Psoas muscle (tissue), 8 donors: ENCODE data around the gene TMEM256. TPM values are rescaled to one million over a fixed set of nuclear protein-coding genes. Genes with fewer than 3 reads are reported as not detected.

Experiments used
- ATAC-seq, 4 donors: fragments of 200-7000 bp; cut with Tn5 transposase; one replicate each; pipeline ENCODE4 v1.9.1; 2020; ENCODE audit warnings: moderate library complexity in 3 of 4, mild to moderate bottlenecking in 2 of 4
- DNase-seq, 2 donors: peaks; one replicate each; pipeline ENCODE4 v3.0.0-alpha.2; 2020
- H3K27ac ChIP-seq: fragments of 200-600 bp; one replicate; pipeline ENCODE4 v1.8.0; 2022
- H3K27me3 ChIP-seq, 3 donors: fragments of 200-600 bp in 1 of 3; one replicate each; pipeline versions ENCODE4 v1.6.1 to v1.8.0; 2013 to 2022; ENCODE audit warnings: low read length in 2 of 3, mild to moderate bottlenecking in 2 of 3, moderate library complexity in 1 of 3; ENCODE audit not compliant: insufficient read depth in 3 of 3
- H3K36me3 ChIP-seq, 2 donors: fragments of 200-600 bp in 1 of 2; one replicate each; pipeline versions ENCODE4 v1.6.1 to v1.8.0; 2013 to 2022; ENCODE audit warnings: low read depth in 1 of 2, mild to moderate bottlenecking in 1 of 2, moderate library complexity in 1 of 2; ENCODE audit not compliant: insufficient read depth in 1 of 2
- H3K4me1 ChIP-seq: fragments of 200-600 bp; one replicate; pipeline ENCODE4 v1.8.0; 2022
- H3K4me3 ChIP-seq: fragments of 200-600 bp; one replicate; pipeline ENCODE4 v1.8.0; 2022; ENCODE audit warnings: mild to moderate bottlenecking
- H3K9me3 ChIP-seq: fragments of 200-600 bp; one replicate; pipeline ENCODE4 v1.8.0; 2022
- WGBS, 3 donors: extraction: QIAGEN DNeasy Blood & Tissue Kit; methylation state at CpG; one replicate each; pipeline versions ENCODE4 v1.1.6 to v1.1.7; 2013; 5-methylcytosine and 5-hydroxymethylcytosine counted together
- intact Hi-C, 2 donors: fragments of 100-400 bp; cut with DNase I; formaldehyde crosslinking; loops; one replicate each; pipeline versions ENCODE4 v1.11.0 to v1.14.2; 2022
- polyA plus RNA-seq, 3 donors: library from polyadenylated mRNA; stranded (reverse); fragments of 200-250 nt; gene quantifications; one replicate each; pipeline ENCODE4 v1.2.3, GENCODE V29; 2013
- total RNA-seq, 4 donors: library from RNA; stranded (reverse); fragmentation: NEBNext Ultra II Directional in 2 of 4; extraction: Animal tissue kit (Norgen Biotek cat#: 25700) in 2 of 4; gene quantifications; one replicate each; pipeline versions ENCODE4 v1.2.1 to v1.2.4, GENCODE V29; 2021 to 2023
- TF ChIP-seq, protein P1 (sequence below): fragments of 200-600 bp; IDR thresholded peaks from one replicate; pipeline ENCODE4 v1.8.0; 2022; ENCODE audit warnings: antibody characterized with exemption
- donor health status: healthy with polysubstance abuse.
- donor health status: DM: no; HTN: no; CAD: no; lungs with moderate emphysema.
- donor health status: Bipolar disorder and iron deficiency.
- donor health status: healthy.
- donor health status: DM: yes; HTN: yes; CAD: no.
- donor health status: DM: no; HTN: no; CAD: no.
- donor health status: DM: no; HTN: no; CAD: no.
- donor health status: DM: yes; HTN: yes; CAD: no.

TMEM256 gene
- total and polyA plus RNA-seq, 7 donors: 47.1 to 80.4 (median 62.4) TPM

- no peak overlapping the region for H3K27ac ChIP-seq
- peaks cover 10% of the 10 kb centered on the region for H3K4me1 ChIP-seq
- H3K36me3 ChIP-seq: no peaks in the 10 kb centered on the region
- DNase-seq (no peak), ATAC-seq (no peak)
- H3K9me3 ChIP-seq: no peaks in the 10 kb centered on the region
- TF ChIP-seq, protein P1, sequence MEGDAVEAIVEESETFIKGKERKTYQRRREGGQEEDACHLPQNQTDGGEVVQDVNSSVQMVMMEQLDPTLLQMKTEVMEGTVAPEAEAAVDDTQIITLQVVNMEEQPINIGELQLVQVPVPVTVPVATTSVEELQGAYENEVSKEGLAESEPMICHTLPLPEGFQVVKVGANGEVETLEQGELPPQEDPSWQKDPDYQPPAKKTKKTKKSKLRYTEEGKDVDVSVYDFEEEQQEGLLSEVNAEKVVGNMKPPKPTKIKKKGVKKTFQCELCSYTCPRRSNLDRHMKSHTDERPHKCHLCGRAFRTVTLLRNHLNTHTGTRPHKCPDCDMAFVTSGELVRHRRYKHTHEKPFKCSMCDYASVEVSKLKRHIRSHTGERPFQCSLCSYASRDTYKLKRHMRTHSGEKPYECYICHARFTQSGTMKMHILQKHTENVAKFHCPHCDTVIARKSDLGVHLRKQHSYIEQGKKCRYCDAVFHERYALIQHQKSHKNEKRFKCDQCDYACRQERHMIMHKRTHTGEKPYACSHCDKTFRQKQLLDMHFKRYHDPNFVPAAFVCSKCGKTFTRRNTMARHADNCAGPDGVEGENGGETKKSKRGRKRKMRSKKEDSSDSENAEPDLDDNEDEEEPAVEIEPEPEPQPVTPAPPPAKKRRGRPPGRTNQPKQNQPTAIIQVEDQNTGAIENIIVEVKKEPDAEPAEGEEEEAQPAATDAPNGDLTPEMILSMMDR: no peak
- H3K27me3 ChIP-seq: no peaks in the 10 kb centered on the region
- 86 to 88% (median 88%) methylated on average over 1 of the region's 1 CpG for WGBS, 3 donors
- intact Hi-C loops: loop anchor here (5.0 to 10.0 kb wide), 2 partner anchors 64 to 254 kb away; partner anchors contain the start of genes TP53 (in 1 of the 2) and WRAP53 (in 1 of the 2)
- no peak overlapping the region for H3K4me3 ChIP-seq
Measured at GRCh38 chr17:7431231-7431630, 27.3 kb upstream of the TMEM256 start.

GRCh38 chr17:7429722-7430121 lies 25.8 kb upstream of the TMEM256 start:
- Histone ChIP-seq H3K27me3 (no peaks in the 10 kb centered on the region), H3K27ac (no peak overlapping the region), H3K4me1 (no peaks in the 10 kb centered on the region), H3K36me3 (no peaks in the 10 kb centered on the region), H3K9me3 (no peaks in the 10 kb centered on the region), H3K4me3 (no peak overlapping the region)
- WGBS, 3 donors: 89 to 92% (median 90%) methylated on average over 9 to 10 of the region's 10 CpGs
- TF ChIP-seq, protein P1: no peak
- DNase-seq (no peak), ATAC-seq (no peak)
- intact Hi-C loops: loop anchor here (5.0 to 10.0 kb wide), 2 partner anchors 62 to 255 kb away; partner anchors contain the start of genes TP53 (in 1 of the 2) and WRAP53 (in 1 of the 2)

DNA sequence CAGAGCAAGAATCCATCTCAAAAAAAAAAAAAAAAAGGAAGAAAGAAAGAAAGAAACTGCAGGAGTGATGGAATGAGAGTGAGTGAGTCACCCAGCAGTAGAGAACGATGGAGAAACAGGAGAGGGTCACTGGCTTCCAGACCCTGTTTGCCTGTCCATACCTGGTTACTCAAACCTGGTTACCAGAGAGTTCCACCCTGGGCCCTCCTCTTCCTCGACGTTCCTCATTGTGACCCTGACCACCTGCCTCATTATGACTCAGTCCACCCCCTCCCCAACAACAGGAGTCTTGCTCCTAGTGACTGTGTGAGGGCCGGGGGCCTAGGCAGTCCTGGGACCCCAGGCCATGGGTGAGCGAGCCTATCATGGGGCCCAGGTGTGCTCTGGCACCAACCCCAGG lies 24.7 kb upstream of the TMEM256 start, which contains the start of gene SPEM3:
SPEM3 (plus strand) TSS at position 301 of the 400 bp plus-strand sequence; CDS start at position 347, 46 bp downstream.
- intact Hi-C loops: no loop called here
- no peak within 1 kb of the TSS for H3K4me3 ChIP-seq
- TF ChIP-seq, protein P1: no peak
- WGBS, 3 donors: 60 to 81% (median 65%) methylated on average over 5 of the region's 5 CpGs
- H3K27me3 ChIP-seq: no peaks in the 10 kb centered on the region
- no peak for DNase-seq
- no peak within 1 kb of the TSS for H3K27ac ChIP-seq
- no peak for ATAC-seq
- H3K9me3 ChIP-seq: no peaks in the 10 kb centered on the region
- H3K36me3 ChIP-seq: no peaks in the 10 kb centered on the region
- H3K4me1 ChIP-seq: no peaks in the 10 kb centered on the region

- intact Hi-C loops: no loop called here
- Histone ChIP-seq H3K27ac (no peak overlapping the region), H3K4me1 (no peaks in the 10 kb centered on the region), H3K36me3 (no peaks in the 10 kb centered on the region), H3K27me3 (no peaks in the 10 kb centered on the region), H3K4me3 (no peak overlapping the region), H3K9me3 (no peaks in the 10 kb centered on the region)
- DNase-seq (no peak), ATAC-seq (no peak)
- WGBS, 3 donors: 89 to 93% (median 89%) methylated on average over 5 to 7 of the region's 7 CpGs
- TF ChIP-seq, protein P1: no peak
Measured at GRCh38 chr17:7427549-7427948, 23.7 kb upstream of the TMEM256 start.
